Measurements from ENCODE around the gene DYNC1H1.

The DYNC1H1 gene

GRCh38 chr14:102037686-102038085 is 73.3 kb downstream of the DYNC1H1 start:
- DNase-seq (ENCODE audit: low read depth), result no peak

DNA sequence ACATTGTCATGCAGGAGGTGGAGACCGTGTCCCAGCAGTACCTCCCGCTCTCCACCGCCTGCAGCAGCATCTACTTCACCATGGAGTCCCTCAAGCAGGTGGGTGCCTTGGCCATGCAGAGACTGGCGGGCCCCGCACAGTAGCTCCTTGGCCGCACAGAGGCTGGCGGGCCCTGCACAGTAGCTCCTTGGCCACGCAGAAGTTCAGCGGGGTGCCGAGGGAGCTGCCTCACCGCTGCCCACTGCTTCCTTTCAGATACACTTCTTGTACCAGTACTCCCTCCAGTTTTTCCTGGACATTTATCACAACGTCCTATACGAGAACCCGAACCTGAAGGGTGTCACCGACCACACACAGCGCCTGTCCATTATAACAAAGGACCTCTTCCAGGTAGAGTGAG is 74.8 kb downstream of the DYNC1H1 start:
- no peak for DNase-seq (ENCODE audit: low read depth)

DNA sequence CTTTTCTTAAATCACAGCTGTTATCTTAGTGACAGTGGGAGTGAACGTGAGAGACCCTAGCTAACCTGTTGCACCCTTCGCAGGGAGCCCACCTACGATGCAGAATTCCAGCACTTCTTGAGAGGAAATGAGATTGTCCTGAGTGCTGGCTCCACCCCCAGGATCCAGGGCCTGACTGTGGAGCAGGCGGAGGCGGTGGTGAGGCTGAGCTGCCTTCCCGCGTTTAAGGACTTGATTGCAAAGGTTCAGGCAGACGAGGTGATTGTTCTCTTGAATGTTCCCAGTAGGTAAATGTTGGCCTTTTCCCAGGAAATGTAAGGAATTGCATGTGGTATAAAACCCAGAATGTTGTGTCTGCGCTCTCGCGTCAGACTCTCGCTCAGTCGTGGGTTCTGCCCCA is 75.8 kb downstream of the DYNC1H1 start:
- DNase-seq (ENCODE audit: low read depth), result no peak

- no peak for DNase-seq (ENCODE audit: low read depth)
Measured at GRCh38 chr14:102042699-102043098, 78.3 kb downstream of the DYNC1H1 start.

GRCh38 chr14:102043251-102044025 is 79.1 kb downstream of the DYNC1H1 start:
- no peak for DNase-seq (ENCODE audit: low read depth)

DNA sequence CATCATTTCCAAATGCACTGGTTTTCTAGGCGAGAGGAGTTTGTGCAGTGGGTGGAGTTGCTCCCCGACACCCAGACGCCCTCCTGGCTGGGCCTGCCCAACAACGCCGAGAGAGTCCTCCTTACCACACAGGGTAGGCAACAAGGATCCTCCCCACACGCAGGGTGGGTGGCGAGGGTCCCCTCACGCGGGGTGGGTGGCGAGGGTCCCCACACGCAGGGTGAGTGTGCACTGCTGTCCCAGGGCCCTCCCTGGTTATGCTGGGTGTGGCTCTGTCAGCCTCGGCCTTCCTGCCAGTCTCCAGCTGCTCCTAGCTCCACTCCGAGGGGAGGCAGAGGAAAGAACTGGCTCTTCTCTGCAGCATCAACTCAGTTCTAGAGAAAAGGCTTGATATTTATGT is 80.2 kb downstream of the DYNC1H1 start:
- DNase-seq (ENCODE audit: low read depth), result no peak

DNA sequence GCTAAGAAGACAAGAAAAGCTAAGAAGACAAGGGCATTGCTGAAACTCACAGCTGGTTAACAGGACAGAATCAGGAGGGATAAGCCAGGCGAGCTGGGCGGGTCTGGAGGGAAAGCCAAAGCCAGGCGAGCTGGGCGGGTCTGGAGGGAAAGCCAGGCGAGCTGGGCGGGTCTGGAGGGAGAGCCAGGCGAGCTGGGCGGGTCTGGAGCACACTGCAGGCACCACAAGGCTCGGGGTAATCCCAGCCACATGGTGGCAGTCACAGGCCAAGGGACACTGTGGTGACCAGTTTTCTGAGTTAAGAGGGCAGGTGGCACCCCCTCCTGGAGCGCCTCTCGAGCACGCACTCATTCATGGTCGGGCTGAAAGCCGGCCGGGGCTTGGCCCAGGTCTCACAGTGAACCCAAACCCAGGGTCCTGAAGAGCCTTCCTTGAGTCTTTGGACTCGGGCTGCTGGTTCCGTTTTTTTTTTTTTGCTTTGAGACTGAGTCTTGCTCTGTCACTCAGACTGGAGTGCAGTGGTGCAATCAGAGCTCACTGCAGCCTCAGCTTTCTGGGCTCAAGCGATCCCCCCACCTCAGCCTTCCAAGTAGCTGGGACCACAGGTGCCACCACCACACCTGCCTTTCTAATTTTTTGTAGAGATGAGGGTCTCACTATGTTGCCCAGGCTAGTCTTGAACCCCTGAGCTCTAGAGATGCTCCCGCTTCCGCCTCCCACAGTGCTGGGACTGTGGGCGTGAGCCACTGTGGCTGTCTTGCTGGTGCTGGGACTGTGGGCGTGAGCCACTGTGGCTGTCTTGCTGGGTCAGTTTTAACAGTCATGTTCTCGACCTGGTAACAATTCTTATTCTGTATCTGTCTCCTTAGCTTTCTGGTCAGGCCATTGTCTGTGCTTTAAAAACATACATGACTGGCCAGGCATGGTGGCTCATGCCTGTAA is 82.2 kb downstream of the DYNC1H1 start:
- no peak for DNase-seq (ENCODE audit: low read depth)

DNA sequence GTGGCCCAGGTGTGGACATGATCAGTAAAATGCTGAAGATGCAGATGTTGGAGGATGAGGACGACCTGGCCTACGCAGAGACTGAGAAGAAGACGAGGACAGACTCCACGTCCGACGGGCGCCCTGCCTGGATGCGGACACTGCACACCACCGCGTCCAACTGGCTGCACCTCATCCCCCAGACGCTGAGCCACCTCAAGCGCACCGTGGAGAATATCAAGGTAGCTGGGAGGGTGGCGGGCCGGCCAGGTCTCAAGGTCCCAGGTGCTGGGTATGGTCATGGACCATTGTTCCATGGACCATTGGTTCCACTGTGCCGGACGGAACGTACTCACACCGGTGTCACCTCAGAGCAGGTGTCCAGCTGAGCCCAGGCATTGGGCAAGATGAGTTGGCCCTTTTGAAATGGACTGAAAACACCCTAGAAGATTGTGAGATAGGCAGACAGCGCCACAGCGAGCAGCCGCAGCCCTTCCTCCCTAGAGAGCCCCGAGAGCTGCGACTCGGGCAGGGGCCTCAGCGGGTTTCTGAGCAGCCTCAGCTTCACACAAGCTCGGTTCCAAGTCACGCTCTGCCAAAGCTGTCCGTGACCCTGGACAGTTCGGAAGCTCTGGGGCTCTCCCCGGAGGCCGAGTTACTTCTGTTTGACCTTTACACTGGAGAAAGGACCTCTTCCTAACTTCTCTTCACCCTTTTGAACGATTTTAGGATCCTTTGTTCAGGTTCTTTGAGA is 83.6 kb downstream of the DYNC1H1 start:
- DNase-seq (ENCODE audit: low read depth), result no peak

- DNase-seq (ENCODE audit: low read depth), result no peak
Measured at GRCh38 chr14:102049258-102050025, 85.1 kb downstream of the DYNC1H1 start.

DNA sequence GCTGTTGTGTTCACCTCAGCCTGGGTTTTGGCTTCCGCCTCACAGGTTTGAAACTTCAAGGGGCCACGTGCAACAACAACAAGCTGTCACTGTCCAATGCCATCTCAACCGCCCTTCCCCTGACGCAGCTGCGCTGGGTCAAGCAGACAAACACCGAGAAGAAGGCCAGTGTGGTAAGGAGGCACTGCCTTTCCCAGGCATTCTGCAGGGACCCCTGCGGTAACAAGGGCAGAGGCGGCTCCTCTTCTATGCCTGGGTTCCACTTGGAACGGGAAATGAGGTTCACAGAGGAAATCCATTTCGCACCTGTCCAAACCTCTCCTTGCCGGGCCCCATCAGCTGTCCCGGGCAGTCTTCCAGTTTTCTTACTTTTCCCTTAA is 85.6 kb downstream of the DYNC1H1 start:
- no peak for DNase-seq (ENCODE audit: low read depth)

- DNase-seq (ENCODE audit: low read depth), result no peak
Measured at GRCh38 chr14:102050625-102051024, 86.3 kb downstream of the DYNC1H1 start.

DNA sequence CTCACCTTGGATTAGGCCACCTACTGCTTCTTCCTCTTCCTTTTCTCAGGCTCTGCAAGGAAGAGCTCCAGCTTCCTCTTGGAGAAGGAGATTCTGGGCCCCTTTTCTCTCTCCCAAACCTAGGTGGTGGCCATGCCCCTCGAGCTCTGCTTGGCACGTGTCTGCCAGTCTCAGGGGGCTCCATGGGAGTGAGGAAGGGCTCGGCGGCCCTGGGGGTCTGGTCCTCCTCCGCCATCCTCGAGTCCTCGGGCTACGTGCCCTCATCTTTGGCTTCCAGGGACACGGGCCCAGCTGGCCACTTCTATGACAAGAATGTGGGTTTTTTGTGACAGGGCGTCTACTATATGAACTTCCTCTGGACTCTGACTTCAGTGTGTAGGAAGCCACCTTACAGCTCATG is 88.1 kb downstream of the DYNC1H1 start:
- DNase-seq (ENCODE audit: low read depth), result no peak

- peak; percentile 50 for DNase-seq (ENCODE audit: low read depth)
Measured at GRCh38 chr14:102055181-102055901, 91.0 kb downstream of the DYNC1H1 start.

- no peak for DNase-seq (ENCODE audit: low read depth)
Measured at GRCh38 chr14:102056694-102057442, 92.5 kb downstream of the DYNC1H1 start.

DNA sequence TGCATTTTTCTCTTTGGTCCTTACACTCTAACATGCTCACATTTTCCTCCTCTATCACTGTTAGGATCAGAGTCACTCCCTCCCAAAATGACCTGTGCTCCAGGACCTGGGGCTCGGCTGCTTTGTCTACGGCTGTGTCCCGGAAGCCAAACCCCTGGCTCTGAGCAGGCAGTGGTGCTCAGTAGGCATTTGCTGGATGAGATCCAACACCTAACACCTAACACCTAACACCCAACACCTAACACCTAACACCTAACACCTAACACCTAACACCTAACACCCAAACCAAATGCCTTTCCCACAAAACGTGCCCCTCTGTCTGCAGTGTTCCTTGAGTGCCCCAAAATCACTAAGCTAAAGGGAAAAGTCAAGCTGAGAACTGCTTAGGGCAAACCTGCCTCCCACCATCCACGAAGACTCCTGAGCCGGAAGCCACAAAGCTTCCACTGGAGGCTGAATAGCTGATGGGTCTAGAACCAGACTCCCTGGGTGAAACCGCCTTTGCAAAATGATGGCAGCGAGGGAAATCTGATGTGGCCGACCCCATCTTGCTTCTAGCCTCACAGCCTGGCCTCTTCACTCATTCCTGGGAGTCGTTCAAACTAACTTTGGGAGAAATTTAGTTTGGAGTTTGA is 93.2 kb downstream of the DYNC1H1 start:
- DNase-seq (ENCODE audit: low read depth), result no peak

DNA sequence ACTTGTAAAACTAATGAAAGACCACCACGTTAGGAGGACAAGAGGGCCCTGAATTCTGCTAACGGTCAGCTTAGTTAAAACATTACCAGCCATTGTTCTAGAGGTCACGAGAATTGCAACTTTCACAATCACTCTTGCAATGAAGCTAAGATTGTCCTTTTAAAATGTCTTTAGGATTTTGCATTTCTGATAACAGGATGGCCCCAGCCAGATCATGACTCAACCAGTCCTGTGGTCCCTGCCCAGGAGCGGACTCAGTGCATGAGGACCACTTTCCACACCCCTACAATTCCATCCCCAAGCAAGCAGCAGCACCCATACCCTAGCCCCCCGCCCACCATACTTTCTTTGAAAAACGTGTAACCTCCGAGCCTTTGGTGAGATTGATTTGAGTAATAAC is 93.8 kb downstream of the DYNC1H1 start:
- DNase-seq (ENCODE audit: low read depth), result no peak

DNA sequence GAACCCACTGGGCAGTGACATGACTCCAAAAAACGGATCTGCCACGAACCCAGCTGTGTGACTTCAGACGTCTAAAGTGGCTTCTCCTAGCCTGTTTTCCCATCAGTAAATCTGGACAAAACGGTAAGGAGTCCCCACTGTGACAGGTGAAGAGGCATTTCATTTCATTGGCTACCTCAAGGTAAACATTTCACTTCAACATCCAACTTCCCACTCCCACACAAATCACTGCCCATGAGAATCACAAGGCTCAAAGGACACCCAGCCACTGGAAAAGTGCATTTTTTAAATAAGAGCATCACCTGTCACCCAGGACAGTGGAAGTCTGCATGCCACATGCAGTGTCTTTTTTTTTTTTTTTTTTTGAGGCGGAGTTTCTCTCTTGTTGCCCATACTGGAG is 94.6 kb downstream of the DYNC1H1 start:
- no peak for DNase-seq (ENCODE audit: low read depth)

GRCh38 chr14:102063109-102063807 is 98.9 kb downstream of the DYNC1H1 start:
- DNase-seq (ENCODE audit: low read depth), result no peak

DNA sequence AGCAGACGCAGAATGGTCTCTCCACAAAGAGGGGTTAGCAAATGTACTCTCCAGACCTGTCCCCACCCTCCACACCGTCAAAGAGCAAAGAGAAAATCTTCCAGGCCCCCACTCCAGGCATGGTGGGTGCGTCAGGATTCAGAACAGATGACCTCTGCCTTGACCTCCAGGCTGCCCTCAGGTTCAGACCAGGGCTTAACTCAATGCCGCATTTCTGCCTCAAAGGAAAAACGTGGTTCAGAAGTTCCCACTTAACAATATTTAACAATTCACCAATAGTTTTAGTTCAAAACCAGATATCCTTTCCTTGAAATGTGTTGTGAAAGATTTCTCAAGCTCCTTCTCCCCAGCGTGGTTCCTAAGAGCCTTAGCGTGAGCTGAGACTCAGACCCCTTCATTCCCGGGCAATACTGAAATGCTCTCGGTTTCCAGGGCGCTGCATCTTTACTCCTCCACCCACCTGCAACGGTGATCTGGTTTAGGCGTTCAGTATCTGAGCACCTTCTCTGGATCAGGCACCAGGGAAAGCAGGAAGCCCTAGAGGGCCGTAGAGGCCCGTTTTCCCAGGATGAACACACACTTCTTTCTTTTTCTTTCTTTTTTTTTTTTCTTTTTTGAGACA is 99.5 kb downstream of the DYNC1H1 start:
- DNase-seq (ENCODE audit: low read depth), result no peak
